ENCODE measurements around the gene EME1. TPM values are rescaled to one million over a fixed set of nuclear protein-coding genes. Genes with fewer than 3 reads are reported as not detected.

The EME1 gene
- total RNA-seq, 2 donors from 2014 or later: 1.8 to 10.1 TPM

DNA sequence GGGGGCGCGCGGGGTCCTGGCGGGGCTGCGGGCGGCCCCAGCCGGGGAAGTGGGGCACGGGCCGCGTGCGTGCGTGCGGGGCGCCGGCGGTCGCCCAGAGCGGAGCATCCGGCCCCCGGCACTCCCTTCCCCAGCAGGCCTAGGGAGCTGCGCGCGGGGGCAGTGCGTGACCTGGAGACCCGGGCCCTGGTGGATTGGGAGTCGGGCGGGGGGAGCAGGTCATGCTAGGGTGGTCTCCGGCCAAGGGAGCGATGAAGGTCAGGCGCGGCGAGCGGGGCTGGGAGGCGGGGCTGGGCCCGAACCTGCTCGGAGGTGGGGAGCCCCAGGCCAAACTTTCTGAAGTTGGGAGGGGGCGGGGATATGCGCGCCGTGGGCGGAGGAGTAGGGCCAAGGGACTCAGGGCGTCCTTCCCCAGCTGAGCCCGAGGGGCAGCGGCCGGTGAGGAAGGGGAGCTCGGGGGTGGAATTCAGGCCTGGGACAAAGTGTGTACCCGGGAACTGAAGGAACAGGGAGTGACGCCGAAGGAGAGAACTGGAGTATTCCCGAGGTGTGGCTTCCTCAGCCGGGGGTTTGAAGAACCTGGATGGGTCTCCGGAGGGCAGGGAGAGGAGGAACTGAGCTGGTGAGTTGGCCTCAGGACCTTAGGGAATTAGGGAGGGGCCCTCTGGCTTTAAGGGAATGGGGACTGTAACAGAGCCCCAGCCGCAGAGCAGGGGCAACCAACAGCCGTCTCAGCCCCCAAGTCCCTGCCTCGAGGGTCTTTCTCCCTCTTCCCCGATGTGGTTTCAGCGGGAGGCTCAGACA lies 26.5 kb upstream of the EME1 start:
- H3K27ac ChIP-seq: peak overlapping the region; percentile 41
- no peaks in the 10 kb centered on the region for H3K9me3 ChIP-seq
- TF ChIP-seq, protein P1, sequence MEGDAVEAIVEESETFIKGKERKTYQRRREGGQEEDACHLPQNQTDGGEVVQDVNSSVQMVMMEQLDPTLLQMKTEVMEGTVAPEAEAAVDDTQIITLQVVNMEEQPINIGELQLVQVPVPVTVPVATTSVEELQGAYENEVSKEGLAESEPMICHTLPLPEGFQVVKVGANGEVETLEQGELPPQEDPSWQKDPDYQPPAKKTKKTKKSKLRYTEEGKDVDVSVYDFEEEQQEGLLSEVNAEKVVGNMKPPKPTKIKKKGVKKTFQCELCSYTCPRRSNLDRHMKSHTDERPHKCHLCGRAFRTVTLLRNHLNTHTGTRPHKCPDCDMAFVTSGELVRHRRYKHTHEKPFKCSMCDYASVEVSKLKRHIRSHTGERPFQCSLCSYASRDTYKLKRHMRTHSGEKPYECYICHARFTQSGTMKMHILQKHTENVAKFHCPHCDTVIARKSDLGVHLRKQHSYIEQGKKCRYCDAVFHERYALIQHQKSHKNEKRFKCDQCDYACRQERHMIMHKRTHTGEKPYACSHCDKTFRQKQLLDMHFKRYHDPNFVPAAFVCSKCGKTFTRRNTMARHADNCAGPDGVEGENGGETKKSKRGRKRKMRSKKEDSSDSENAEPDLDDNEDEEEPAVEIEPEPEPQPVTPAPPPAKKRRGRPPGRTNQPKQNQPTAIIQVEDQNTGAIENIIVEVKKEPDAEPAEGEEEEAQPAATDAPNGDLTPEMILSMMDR (IDR thresholded peaks at IDR 0.05): no peak
- peaks cover 7% of the 10 kb centered on the region for H3K4me1 ChIP-seq
- H3K36me3 ChIP-seq: no peaks in the 10 kb centered on the region
- intact Hi-C loops (cut with DNase I): no loop called here
- peak overlapping the region; percentile 84 to 93 for H3K9ac ChIP-seq (ENCODE audit: low read depth in 2 of 2, low read length in 2 of 2)
- peak; percentile 64 for DNase-seq
- H3K27me3 ChIP-seq: no peaks in the 10 kb centered on the region
- peak overlapping the region; percentile 79 for H3K4me3 ChIP-seq

DNA sequence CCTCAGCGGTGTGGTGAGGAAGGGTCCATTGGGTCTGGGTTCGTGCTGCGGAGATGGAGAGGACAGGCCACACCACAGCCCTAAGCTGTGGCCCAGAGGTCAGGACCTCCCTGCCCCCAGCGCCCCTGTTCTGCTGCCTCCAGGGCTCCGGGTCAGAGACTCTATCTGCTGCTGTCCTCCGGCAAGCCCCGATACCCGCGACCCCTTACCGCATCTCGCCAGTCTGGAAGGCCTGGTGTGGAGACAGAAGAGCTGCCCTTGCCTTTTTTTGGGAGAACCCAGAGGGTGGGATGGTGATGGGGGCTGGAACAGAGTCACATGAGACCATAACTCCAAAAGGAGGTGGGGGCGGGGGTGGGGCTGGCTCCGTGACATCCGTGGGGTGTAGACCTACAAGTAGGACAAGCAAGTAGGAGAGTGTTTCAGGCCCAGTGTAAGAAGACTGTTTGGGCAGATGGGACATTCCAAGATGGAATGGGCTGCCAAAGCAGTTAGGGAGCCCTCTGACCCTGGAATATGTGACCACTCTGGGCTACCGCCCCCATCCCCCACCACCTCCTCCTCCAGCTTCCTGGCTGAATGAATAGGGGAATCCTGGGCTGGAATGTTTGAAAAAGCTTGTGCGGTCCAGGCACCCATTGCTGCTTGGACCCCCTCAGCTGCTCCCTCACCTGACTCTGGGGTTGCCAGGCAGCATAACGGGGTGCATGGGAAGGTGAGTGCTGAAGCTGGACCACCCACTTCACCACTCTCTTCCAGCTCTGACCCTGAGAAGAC lies 25.7 kb upstream of the EME1 start:
- Histone ChIP-seq H3K9ac (ENCODE audit: low read depth in 2 of 2, low read length in 2 of 2) (peak overlapping the region; percentile 84 to 93), H3K4me3 (peak overlapping the region; percentile 79), H3K27me3 (no peaks in the 10 kb centered on the region), H3K4me1 (peaks cover 7% of the 10 kb centered on the region), H3K9me3 (no peaks in the 10 kb centered on the region), H3K27ac (no peak overlapping the region), H3K36me3 (no peaks in the 10 kb centered on the region)
- TF ChIP-seq, protein P1 (IDR thresholded peaks at IDR 0.05): no peak
- intact Hi-C loops (cut with DNase I): no loop called here
- no peak for DNase-seq

DNA sequence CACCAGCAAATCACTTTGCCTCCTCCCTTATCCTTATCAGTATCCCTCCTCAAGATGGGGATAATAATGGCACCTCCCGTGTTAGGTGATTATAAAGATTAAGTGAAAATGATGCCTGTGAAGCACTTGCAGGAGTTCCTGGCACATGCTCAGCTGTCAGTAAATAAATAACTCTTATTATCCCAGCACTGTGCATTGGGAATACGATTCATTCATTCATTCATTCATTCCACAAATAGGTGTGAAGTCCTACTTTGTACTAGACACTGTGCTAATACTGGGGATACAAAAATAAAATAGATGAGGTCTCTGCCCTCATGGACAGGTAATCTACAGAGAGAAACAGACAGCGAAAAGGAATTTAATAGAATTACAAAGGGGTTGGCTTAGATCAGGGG lies 25.1 kb upstream of the EME1 start:
- Histone ChIP-seq H3K4me1 (peaks cover 7% of the 10 kb centered on the region), H3K27me3 (no peaks in the 10 kb centered on the region), H3K9ac (ENCODE audit: low read depth in 2 of 2, low read length in 2 of 2) (no peak overlapping the region), H3K9me3 (no peaks in the 10 kb centered on the region), H3K4me3 (no peak overlapping the region), H3K36me3 (no peaks in the 10 kb centered on the region), H3K27ac (no peak overlapping the region)
- intact Hi-C loops (cut with DNase I): no loop called here
- TF ChIP-seq, protein P1 (IDR thresholded peaks at IDR 0.05): no peak
- DNase-seq: no peak

- no peak overlapping the region for H3K4me3 ChIP-seq
- H3K36me3 ChIP-seq: no peaks in the 10 kb centered on the region
- peaks cover 7% of the 10 kb centered on the region for H3K4me1 ChIP-seq
- H3K9ac ChIP-seq (ENCODE audit: low read depth in 2 of 2, low read length in 2 of 2): no peak overlapping the region
- TF ChIP-seq, protein P1 (IDR thresholded peaks at IDR 0.05): no peak
- no peak overlapping the region for H3K27ac ChIP-seq
- no peaks in the 10 kb centered on the region for H3K9me3 ChIP-seq
- intact Hi-C loops (cut with DNase I): no loop called here
- no peaks in the 10 kb centered on the region for H3K27me3 ChIP-seq
- DNase-seq: no peak
These were observed 24.3 kb upstream of the EME1 start for GRCh38 chr17:50348522-50349242.

DNA sequence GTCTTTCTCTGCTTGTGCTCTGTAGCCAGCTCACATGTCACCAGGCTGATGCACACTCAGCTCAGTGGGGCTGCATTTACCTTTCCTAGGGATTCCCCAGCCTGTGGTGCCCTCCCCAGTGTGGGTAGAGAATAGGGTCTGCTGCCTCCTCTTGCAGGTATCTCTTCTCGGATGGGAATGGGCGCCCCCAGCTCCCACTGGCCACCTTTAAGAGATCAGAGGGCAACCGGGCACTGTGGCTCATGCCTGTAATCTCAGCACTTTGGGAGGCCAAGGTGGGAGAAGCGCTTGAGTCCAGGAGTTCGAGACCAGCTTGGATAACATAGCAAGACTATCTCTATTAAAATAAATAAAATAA lies 23.8 kb upstream of the EME1 start:
- Histone ChIP-seq H3K4me1 (peaks cover 7% of the 10 kb centered on the region), H3K27ac (no peak overlapping the region), H3K4me3 (no peak overlapping the region), H3K27me3 (no peaks in the 10 kb centered on the region), H3K9me3 (no peaks in the 10 kb centered on the region), H3K36me3 (no peaks in the 10 kb centered on the region), H3K9ac (ENCODE audit: low read depth in 2 of 2, low read length in 2 of 2) (no peak overlapping the region)
- DNase-seq: no peak
- intact Hi-C loops (cut with DNase I): no loop called here
- TF ChIP-seq, protein P1 (IDR thresholded peaks at IDR 0.05): no peak

All from colonic mucosa (tissue), 4 donors.